Activated T-helper 1 cell treated with anti-CD3 and anti-CD28 coated beads, Interleukin-12 subunit alpha, Interleukin-12 subunit beta, Interleukin-2, Interleukin-4 antibody, amounts not matched to agents 30 ng/mL and 10 ng/mL and 1 ng/mL, durations not matched to agents 14 hours and 24 hours and 36 hours (primary cell): Measurements from ENCODE around the gene LFNG. TPM values are rescaled to one million over a fixed set of nuclear protein-coding genes. Genes with fewer than 3 reads are reported as not detected.

Source experiments
- DNase-seq: peaks from one replicate; pipeline ENCODE4 v3.0.0; 2021; ENCODE audit warnings: low spot score
- H3K27ac Mint-ChIP-seq: one replicate; pipeline ENCODE4 v1.8.0; 2021; ENCODE audit warnings: mild to moderate bottlenecking, mixed read lengths
- H3K27me3 Mint-ChIP-seq: one replicate; pipeline ENCODE4 v1.8.0; 2022; ENCODE audit warnings: mild to moderate bottlenecking, moderate library complexity, mixed read lengths; ENCODE audit not compliant: insufficient read depth
- H3K36me3 Mint-ChIP-seq: one replicate; pipeline ENCODE4 v1.8.0; 2021; ENCODE audit warnings: low read depth, mixed read lengths
- H3K4me1 Mint-ChIP-seq: one replicate; pipeline ENCODE4 v1.8.0; 2021; ENCODE audit warnings: low read depth, mixed read lengths
- H3K4me3 Mint-ChIP-seq: one replicate; pipeline ENCODE4 v1.8.0; 2021; ENCODE audit warnings: mild to moderate bottlenecking, moderate library complexity, mixed read lengths
- H3K9me3 Mint-ChIP-seq: one replicate; pipeline ENCODE4 v1.8.0; 2021; ENCODE audit warnings: mixed read lengths
- intact Hi-C: fragments of 100-400 bp; cut with micrococcal nuclease; formaldehyde crosslinking; loops from one replicate; pipeline ENCODE4 v1.15.1; 2024
- total RNA-seq: library from RNA; stranded (reverse); gene quantifications from 2 replicates; pipeline ENCODE4 v1.2.3, GENCODE V29; 2022

The LFNG gene
- total RNA-seq, 1 donor from 2014 or later = 34.9 TPM

GRCh38 chr7:2477447-2478398 is 41.9 kb upstream of the LFNG start:
- Mint-ChIP-seq H3K36me3 (no peaks in the 10 kb centered on the region), H3K4me1 (no peaks in the 10 kb centered on the region), H3K27me3 (peaks cover 5% of the 10 kb centered on the region), H3K27ac (no peak overlapping the region), H3K9me3 (peaks cover under 1% of the 10 kb centered on the region), H3K4me3 (no peak overlapping the region)
- DNase-seq = peak; percentile 52
- intact Hi-C loops = loop anchor here (1.0 to 2.0 kb wide), 5 partner anchors 42 to 232 kb away; partner anchors contain the start of genes BRAT1, LFNG and TTYH3

- H3K4me3 Mint-ChIP-seq = no peak overlapping the region
- DNase-seq = no peak
- no peaks in the 10 kb centered on the region for H3K4me1 Mint-ChIP-seq
- peaks cover 4% of the 10 kb centered on the region for H3K9me3 Mint-ChIP-seq
- no peak overlapping the region for H3K27ac Mint-ChIP-seq
- peaks cover 5% of the 10 kb centered on the region for H3K27me3 Mint-ChIP-seq
- intact Hi-C loops = no loop called here
- H3K36me3 Mint-ChIP-seq = no peaks in the 10 kb centered on the region
Observed at GRCh38 chr7:2478399-2478785, 41.2 kb upstream of the LFNG start.

DNA sequence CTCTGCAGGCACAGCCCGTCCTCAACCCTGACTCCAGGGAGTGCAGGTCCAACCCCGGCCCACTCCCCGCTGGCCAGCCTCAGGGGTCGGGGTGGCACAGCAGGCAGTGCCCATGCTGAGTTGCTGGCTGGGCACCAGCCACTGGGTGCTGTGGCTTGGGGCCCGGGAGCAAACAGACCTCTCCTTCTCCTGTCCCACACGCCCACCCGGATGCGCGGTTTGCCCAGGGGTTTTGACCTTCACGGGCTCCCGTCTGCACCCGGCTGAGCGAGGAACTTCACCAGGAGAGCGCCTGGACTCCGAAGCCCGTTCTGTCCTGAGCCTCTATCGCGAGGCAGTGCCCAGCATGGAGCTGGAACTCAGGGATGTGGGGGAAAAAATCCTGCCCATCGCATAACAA is 40.8 kb upstream of the LFNG start:
- Mint-ChIP-seq H3K27me3 (peaks cover 5% of the 10 kb centered on the region), H3K4me1 (no peaks in the 10 kb centered on the region), H3K9me3 (peaks cover 4% of the 10 kb centered on the region), H3K4me3 (no peak overlapping the region), H3K36me3 (no peaks in the 10 kb centered on the region), H3K27ac (no peak overlapping the region)
- intact Hi-C loops = no loop called here
- DNase-seq = no peak

- Mint-ChIP-seq H3K9me3 (peaks cover 4% of the 10 kb centered on the region), H3K27ac (no peak overlapping the region), H3K36me3 (no peaks in the 10 kb centered on the region), H3K4me3 (no peak overlapping the region), H3K4me1 (no peaks in the 10 kb centered on the region), H3K27me3 (peaks cover 7% of the 10 kb centered on the region)
- intact Hi-C loops = no loop called here
- DNase-seq = no peak
Observed at GRCh38 chr7:2479276-2480069, 40.1 kb upstream of the LFNG start.

DNA sequence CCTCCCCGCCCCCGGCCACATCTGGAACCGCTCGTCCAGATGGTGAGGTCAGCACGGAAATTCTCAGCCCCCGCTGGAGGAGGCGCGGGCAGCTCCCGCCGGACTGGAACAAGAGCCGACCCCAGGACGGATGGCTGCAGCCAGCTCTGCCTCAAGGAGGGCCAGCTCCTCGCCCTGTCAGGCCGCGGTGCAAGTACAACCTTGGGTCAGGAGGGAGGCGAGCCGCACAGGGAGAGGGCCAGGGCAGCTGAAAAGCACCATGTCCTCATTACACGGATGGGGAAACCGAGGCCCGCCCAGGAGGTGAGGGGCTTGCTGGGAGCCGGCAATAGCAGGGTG is 39.5 kb upstream of the LFNG start:
- DNase-seq = no peak
- Mint-ChIP-seq H3K27ac (no peak overlapping the region), H3K4me3 (no peak overlapping the region), H3K9me3 (peaks cover 4% of the 10 kb centered on the region), H3K36me3 (no peaks in the 10 kb centered on the region), H3K4me1 (no peaks in the 10 kb centered on the region), H3K27me3 (peaks cover 9% of the 10 kb centered on the region)
- intact Hi-C loops = no loop called here

DNA sequence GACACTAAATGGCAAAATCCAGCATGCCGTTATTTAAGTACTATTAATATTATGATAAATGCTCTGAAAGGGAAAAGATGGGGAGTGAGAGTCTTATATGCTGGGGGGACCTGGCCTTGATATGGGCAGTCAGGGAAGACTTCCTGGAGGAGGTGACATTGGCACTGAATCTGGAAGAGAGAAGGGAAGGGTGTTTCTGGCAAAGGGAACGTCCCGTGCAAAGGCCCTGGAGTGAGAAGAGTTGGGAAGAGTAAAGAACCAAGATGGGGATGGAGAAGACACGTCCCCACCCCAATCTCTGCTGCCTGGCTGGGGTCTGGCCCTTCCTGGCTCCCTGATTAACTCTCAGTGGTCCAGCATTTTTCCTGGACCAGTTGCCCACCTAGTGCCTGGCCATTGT is 38.4 kb upstream of the LFNG start:
- Mint-ChIP-seq H3K27me3 (peaks cover 10% of the 10 kb centered on the region), H3K4me1 (no peaks in the 10 kb centered on the region), H3K9me3 (peaks cover 4% of the 10 kb centered on the region), H3K4me3 (no peak overlapping the region), H3K36me3 (no peaks in the 10 kb centered on the region), H3K27ac (no peak overlapping the region)
- intact Hi-C loops = no loop called here
- no peak for DNase-seq

GRCh38 chr7:2482725-2483451 is 36.7 kb upstream of the LFNG start:
- Mint-ChIP-seq H3K36me3 (no peaks in the 10 kb centered on the region), H3K4me1 (no peaks in the 10 kb centered on the region), H3K9me3 (peaks cover 4% of the 10 kb centered on the region), H3K4me3 (no peak overlapping the region), H3K27ac (no peak overlapping the region), H3K27me3 (peaks cover 10% of the 10 kb centered on the region)
- no peak for DNase-seq
- intact Hi-C loops = no loop called here

DNA sequence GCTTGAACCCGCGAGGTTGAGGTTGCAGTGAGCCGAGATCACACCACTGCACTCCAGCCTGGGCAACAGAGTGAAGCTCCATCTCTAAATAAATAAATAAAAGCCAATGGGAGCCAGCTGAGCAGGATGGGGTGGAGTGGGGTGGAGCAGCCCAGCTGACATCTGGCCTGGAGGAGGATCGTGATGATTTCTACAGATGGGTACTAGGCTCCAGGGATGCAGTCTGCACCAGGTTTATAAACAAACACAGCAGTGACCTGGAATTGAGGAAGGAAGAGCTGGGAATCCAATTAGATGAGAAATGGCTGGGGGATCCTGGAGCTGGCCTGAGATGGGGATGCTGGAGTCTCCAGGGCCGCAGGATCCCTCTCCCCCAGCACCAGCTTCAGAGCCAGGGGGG is 36.1 kb upstream of the LFNG start:
- no peak for DNase-seq
- Mint-ChIP-seq H3K27me3 (peaks cover 10% of the 10 kb centered on the region), H3K4me1 (no peaks in the 10 kb centered on the region), H3K4me3 (no peak overlapping the region), H3K27ac (no peak overlapping the region), H3K36me3 (no peaks in the 10 kb centered on the region), H3K9me3 (peaks cover 4% of the 10 kb centered on the region)
- intact Hi-C loops = no loop called here

DNA sequence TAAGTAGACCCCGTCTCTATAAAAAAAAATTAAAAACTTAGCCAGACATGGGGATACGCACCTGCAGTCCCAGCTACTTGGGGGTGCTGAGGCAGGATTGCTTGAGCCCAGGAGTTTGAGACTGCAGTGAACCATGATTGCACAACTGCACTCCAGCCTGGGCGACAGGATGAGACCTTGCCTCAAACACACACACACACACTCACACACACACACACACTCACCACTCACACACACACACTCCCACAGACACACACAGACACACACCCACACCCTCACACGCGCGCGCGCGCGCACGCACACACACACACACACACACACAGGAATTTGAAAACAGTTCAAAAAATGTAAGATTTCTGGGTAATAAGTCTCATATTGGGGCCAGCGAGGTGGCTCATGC is 34.7 kb upstream of the LFNG start:
- Mint-ChIP-seq H3K4me3 (no peak overlapping the region), H3K27ac (no peak overlapping the region), H3K9me3 (peaks cover 4% of the 10 kb centered on the region), H3K4me1 (no peaks in the 10 kb centered on the region), H3K36me3 (no peaks in the 10 kb centered on the region), H3K27me3 (peaks cover 17% of the 10 kb centered on the region)
- DNase-seq = no peak
- intact Hi-C loops = no loop called here

- intact Hi-C loops = no loop called here
- Mint-ChIP-seq H3K36me3 (no peaks in the 10 kb centered on the region), H3K27ac (no peak overlapping the region), H3K4me3 (no peak overlapping the region), H3K4me1 (no peaks in the 10 kb centered on the region), H3K27me3 (peaks cover 14% of the 10 kb centered on the region), H3K9me3 (peaks cover 3% of the 10 kb centered on the region)
- no peak for DNase-seq
Observed at GRCh38 chr7:2487586-2488271, 31.8 kb upstream of the LFNG start.

GRCh38 chr7:2488272-2488645 is 31.3 kb upstream of the LFNG start:
- no peak overlapping the region for H3K27ac Mint-ChIP-seq
- DNase-seq = no peak
- H3K4me3 Mint-ChIP-seq = no peak overlapping the region
- H3K27me3 Mint-ChIP-seq = peaks cover 14% of the 10 kb centered on the region
- intact Hi-C loops = no loop called here
- no peaks in the 10 kb centered on the region for H3K4me1 Mint-ChIP-seq
- no peaks in the 10 kb centered on the region for H3K36me3 Mint-ChIP-seq
- H3K9me3 Mint-ChIP-seq = no peaks in the 10 kb centered on the region

- Mint-ChIP-seq H3K36me3 (no peaks in the 10 kb centered on the region), H3K27ac (no peak overlapping the region), H3K9me3 (no peaks in the 10 kb centered on the region), H3K4me1 (no peaks in the 10 kb centered on the region), H3K4me3 (no peak overlapping the region), H3K27me3 (peaks cover 14% of the 10 kb centered on the region)
- no peak for DNase-seq
- intact Hi-C loops = no loop called here
Observed at GRCh38 chr7:2488681-2489080, 30.9 kb upstream of the LFNG start.
